HG03175 (cell line): ENCODE measurements around the gene MAP6.

Experiments
- ATAC-seq: cut with Tn5 transposase; IDR thresholded peaks from one replicate; pipeline ENCODE4 v1.9.1; 2021; ENCODE audit warnings: mild to moderate bottlenecking, moderate library complexity; ENCODE audit not compliant: unreplicated experiment

MAP6 gene

GRCh38 chr11:75667255-75667830 is 1.5 kb downstream of the MAP6 start:
- ATAC-seq = no peak

DNA sequence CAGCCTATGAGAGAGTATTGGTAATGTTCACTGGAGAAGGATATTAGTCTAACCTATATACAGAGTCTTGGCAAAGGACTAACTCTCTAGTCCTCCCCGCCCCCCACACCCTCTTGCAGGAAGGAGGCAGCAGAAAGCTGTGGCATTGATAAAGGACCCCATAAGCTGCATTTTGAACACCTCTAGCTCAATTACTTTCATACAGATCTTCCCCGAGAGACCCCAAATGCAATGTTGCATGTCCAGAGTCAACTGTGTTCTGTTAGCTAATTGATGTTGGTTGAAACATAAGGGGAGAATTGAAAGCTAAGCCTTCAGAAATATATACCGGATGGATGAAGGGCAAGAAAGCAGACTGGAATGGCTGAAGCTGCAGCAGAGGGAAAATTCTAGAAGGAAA is 2.8 kb downstream of the MAP6 start:
- no peak for ATAC-seq

DNA sequence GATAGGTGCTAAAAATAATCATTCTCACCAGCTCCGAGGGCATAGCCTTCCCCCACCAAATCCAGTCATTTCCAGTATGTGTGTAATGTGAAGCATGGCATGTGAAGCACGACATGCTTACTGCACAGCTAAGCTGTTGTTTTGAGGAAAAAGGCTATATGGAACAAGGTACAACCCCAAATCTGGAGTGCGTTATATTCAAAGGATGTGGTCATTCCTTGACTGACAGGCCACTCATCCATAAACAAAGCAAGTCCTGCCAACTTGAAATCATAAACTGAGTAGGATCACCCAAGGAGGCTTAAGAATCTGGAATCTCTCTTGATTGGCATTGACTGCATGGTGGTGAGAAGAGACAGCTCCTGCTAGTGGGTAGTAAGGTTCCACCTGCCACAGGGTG is 3.7 kb downstream of the MAP6 start:
- ATAC-seq = no peak

GRCh38 chr11:75664389-75664788 is 4.4 kb downstream of the MAP6 start:
- ATAC-seq = no peak

GRCh38 chr11:75663808-75664207 is 5.0 kb downstream of the MAP6 start:
- no peak for ATAC-seq

- ATAC-seq = no peak
Observed at GRCh38 chr11:75659836-75660235, 9.0 kb downstream of the MAP6 start.

DNA sequence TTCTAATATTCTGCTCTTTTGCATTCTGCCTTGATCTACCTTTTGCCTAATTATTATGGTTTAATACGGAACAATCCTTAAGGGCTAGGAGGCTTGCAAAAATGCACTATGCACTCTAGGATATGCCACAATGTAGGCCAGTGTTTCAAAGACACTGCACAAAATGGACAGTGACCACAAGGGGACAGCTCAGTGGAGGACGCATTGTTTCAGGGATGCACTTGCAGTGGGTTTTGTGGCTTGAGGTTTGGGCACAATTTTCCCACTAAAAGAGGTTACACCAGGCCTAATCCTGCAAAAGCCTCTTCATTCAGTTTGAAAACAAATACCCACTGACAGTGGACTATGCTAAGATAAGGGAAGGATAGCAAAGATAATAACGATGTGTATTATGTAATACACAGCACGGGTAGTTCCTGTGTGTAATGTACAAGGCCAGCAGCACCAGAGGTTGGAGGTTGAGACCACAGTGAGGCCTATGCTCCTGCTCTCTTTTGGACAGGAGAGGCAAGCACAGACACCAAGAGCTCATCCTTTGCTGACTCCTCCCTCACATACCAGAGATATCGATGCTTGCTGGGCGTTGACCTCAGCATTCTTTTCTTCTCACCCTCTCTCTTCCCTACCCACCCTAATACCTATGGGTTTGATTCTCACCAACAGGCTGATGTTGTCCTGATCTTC is 12.7 kb downstream of the MAP6 start:
- ATAC-seq = no peak

GRCh38 chr11:75655605-75656004 is 13.2 kb downstream of the MAP6 start:
- ATAC-seq = no peak

- ATAC-seq = no peak
Observed at GRCh38 chr11:75654314-75654713, 14.5 kb downstream of the MAP6 start.

GRCh38 chr11:75653532-75653931 is 15.3 kb downstream of the MAP6 start:
- no peak for ATAC-seq

GRCh38 chr11:75652936-75653335 is 15.9 kb downstream of the MAP6 start:
- ATAC-seq = no peak

GRCh38 chr11:75651218-75651617 is 17.6 kb downstream of the MAP6 start:
- no peak for ATAC-seq

DNA sequence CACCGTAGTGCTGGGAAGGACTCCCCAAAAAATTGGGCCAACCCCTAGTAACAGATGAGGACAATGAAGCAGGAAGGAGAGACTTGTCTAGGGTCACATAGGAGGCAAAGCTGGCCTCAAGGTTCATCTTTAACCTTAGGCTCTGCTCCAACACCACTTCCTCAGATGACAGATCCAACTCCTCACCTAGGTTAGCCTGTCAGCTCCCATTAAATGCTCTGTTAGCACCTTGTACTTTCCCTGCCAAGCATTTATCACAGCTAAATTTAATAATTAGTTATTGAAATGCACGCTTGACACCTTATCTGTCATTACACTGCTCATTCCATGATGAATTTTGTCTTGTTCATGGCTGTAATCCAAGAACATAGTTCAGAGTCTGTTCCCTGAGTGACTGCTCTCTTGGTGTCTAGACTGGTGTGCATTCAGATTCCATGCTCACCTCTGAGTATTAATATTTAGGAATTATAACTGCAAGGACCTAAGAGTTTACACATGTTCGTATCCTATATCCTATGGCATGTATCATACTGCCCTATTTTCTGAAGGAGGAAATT is 18.6 kb downstream of the MAP6 start:
- ATAC-seq = no peak

DNA sequence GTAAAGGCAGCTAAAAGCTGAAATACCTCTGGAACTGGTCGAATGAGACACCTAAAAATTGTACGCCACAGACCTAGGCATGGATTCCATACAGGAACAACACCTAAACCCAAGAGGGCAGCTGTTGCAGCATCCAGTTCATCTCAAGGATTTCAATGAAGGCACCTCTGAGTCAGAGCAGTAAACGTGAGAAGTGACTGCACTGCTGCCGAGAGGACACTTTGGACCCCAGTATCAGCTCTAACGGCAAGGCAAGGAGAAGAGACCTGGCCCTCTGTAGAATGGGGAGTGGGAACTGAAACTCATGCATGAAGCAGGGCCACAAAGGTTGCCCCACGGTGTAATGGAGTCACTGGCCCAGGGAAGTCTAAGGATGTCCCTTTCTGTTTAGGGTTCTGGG is 23.9 kb downstream of the MAP6 start:
- no peak for ATAC-seq

DNA sequence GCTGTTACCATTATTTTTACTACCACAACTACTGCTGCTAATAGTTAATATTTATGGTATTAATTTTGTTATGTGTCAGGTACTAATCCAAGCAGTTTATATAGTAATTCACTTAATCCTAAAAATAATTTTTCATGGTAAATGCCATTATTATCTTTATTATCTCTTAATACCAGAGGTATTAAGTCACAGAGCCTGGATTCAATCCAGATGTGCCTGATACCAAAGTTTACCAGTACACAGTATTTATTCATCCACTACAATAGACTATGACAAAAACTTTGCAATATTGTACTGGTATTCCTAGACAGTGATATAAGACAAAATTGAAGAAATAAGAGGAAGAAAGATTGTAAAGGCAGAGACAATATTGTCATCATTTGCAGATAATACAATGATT is 24.5 kb downstream of the MAP6 start:
- no peak for ATAC-seq

- no peak for ATAC-seq
Observed at GRCh38 chr11:75642402-75643113, 26.3 kb downstream of the MAP6 start.

- no peak for ATAC-seq
Observed at GRCh38 chr11:75639762-75640181, 29.1 kb downstream of the MAP6 start.

DNA sequence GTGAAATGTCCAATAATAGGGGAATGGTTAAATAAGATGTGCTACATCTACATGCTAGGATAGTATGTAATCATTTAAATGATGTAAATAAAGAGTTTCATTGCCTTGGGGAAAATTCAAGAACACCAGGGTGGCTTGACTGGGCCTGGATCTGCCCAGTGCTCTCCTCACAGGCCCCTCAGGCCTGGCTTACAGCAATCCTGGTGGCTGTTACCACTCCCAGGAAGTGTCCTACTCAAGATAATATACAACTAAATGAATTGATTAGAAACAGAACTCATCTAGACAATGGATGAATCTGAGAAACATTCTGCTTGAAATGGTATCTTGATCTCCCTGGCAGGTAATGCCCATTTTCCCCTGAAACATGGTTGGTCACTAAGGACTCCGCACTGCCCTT is 30.8 kb downstream of the MAP6 start:
- ATAC-seq = no peak

GRCh38 chr11:75635066-75635862 is 33.6 kb downstream of the MAP6 start:
- ATAC-seq = no peak

- ATAC-seq = no peak
Observed at GRCh38 chr11:75633409-75634066, 35.3 kb downstream of the MAP6 start.

GRCh38 chr11:75632962-75633361 is 35.9 kb downstream of the MAP6 start:
- no peak for ATAC-seq
